ENCODE measurements around the gene CREB5.
"Not testable (repeated sequence)": the region's sequence is repeated elsewhere in the genome, so short reads cannot be mapped to it uniquely, and the experiment has no call there.

The CREB5 gene

GRCh38 chr7:28811008-28811407 is 398.7 kb downstream of the CREB5 start:
- no peaks in the 10 kb centered on the region for H3K36me3 Mint-ChIP-seq (ENCODE audit: low read depth)

GRCh38 chr7:28811701-28812430 is 399.5 kb downstream of the CREB5 start:
- DNase-seq (ENCODE audit: low spot score) = no peak
- no peaks in the 10 kb centered on the region for H3K27me3 Mint-ChIP-seq (ENCODE audit: low read depth)
- no peaks in the 10 kb centered on the region for H3K4me1 Mint-ChIP-seq (ENCODE audit: low read depth)
- H3K36me3 Mint-ChIP-seq (ENCODE audit: low read depth) = no peaks in the 10 kb centered on the region
- H3K4me3 Mint-ChIP-seq = no peak overlapping the region
- no peaks in the 10 kb centered on the region for H3K9me3 Mint-ChIP-seq
- H3K27ac Mint-ChIP-seq = no peak overlapping the region

More at GRCh38 chr7:28811008-28811407, 398.7 kb downstream of the CREB5 start:
- no peak for DNase-seq (ENCODE audit: low spot score)
- H3K27me3 Mint-ChIP-seq (ENCODE audit: low read depth) = no peaks in the 10 kb centered on the region
- no peaks in the 10 kb centered on the region for H3K4me1 Mint-ChIP-seq (ENCODE audit: low read depth)
- H3K27ac Mint-ChIP-seq = no peak overlapping the region
- H3K4me3 Mint-ChIP-seq = no peak overlapping the region
- H3K9me3 Mint-ChIP-seq = no peaks in the 10 kb centered on the region

GRCh38 chr7:28812616-28813015 is 400.3 kb downstream of the CREB5 start:
- H3K36me3 Mint-ChIP-seq (ENCODE audit: low read depth) = no peaks in the 10 kb centered on the region
- no peak overlapping the region for H3K27ac Mint-ChIP-seq
- no peaks in the 10 kb centered on the region for H3K27me3 Mint-ChIP-seq (ENCODE audit: low read depth)
- H3K4me1 Mint-ChIP-seq (ENCODE audit: low read depth) = no peaks in the 10 kb centered on the region
- H3K9me3 Mint-ChIP-seq = no peaks in the 10 kb centered on the region
- no peak for DNase-seq (ENCODE audit: low spot score)
- no peak overlapping the region for H3K4me3 Mint-ChIP-seq

- H3K27me3 Mint-ChIP-seq (ENCODE audit: low read depth) = no peaks in the 10 kb centered on the region
- H3K4me3 Mint-ChIP-seq = no peak overlapping the region
- no peaks in the 10 kb centered on the region for H3K36me3 Mint-ChIP-seq (ENCODE audit: low read depth)
- DNase-seq (ENCODE audit: low spot score) = no peak
- no peaks in the 10 kb centered on the region for H3K9me3 Mint-ChIP-seq
- H3K4me1 Mint-ChIP-seq (ENCODE audit: low read depth) = no peaks in the 10 kb centered on the region
- H3K27ac Mint-ChIP-seq = no peak overlapping the region
Measured at GRCh38 chr7:28813243-28813962, 401.1 kb downstream of the CREB5 start.

GRCh38 chr7:28815369-28815927 is 403.1 kb downstream of the CREB5 start:
- no peak overlapping the region for H3K27ac Mint-ChIP-seq
- DNase-seq (ENCODE audit: low spot score) = no peak
- no peak overlapping the region for H3K4me3 Mint-ChIP-seq
- no peaks in the 10 kb centered on the region for H3K27me3 Mint-ChIP-seq (ENCODE audit: low read depth)
- no peaks in the 10 kb centered on the region for H3K4me1 Mint-ChIP-seq (ENCODE audit: low read depth)
- no peaks in the 10 kb centered on the region for H3K36me3 Mint-ChIP-seq (ENCODE audit: low read depth)
- no peaks in the 10 kb centered on the region for H3K9me3 Mint-ChIP-seq

- no peaks in the 10 kb centered on the region for H3K9me3 Mint-ChIP-seq
- H3K36me3 Mint-ChIP-seq (ENCODE audit: low read depth) = no peaks in the 10 kb centered on the region
- no peaks in the 10 kb centered on the region for H3K27me3 Mint-ChIP-seq (ENCODE audit: low read depth)
- no peaks in the 10 kb centered on the region for H3K4me1 Mint-ChIP-seq (ENCODE audit: low read depth)
- no peak overlapping the region for H3K27ac Mint-ChIP-seq
- DNase-seq (ENCODE audit: low spot score) = no peak
- H3K4me3 Mint-ChIP-seq = no peak overlapping the region
Measured at GRCh38 chr7:28815928-28816373, 403.6 kb downstream of the CREB5 start.

GRCh38 chr7:28818996-28819395 is 406.7 kb downstream of the CREB5 start:
- Mint-ChIP-seq H3K27ac (no peak overlapping the region), H3K27me3 (ENCODE audit: low read depth) (peaks cover 4% of the 10 kb centered on the region), H3K4me3 (no peak overlapping the region), H3K4me1 (ENCODE audit: low read depth) (no peaks in the 10 kb centered on the region), H3K36me3 (ENCODE audit: low read depth) (no peaks in the 10 kb centered on the region), H3K9me3 (no peaks in the 10 kb centered on the region)
- DNase-seq (ENCODE audit: low spot score) = no peak

- Mint-ChIP-seq H3K27ac (no peak overlapping the region), H3K4me1 (ENCODE audit: low read depth) (no peaks in the 10 kb centered on the region), H3K4me3 (no peak overlapping the region), H3K27me3 (ENCODE audit: low read depth) (peaks cover 4% of the 10 kb centered on the region), H3K36me3 (ENCODE audit: low read depth) (no peaks in the 10 kb centered on the region), H3K9me3 (no peaks in the 10 kb centered on the region)
- DNase-seq (ENCODE audit: low spot score) = no peak
Measured at GRCh38 chr7:28823582-28823981, 411.3 kb downstream of the CREB5 start.

GRCh38 chr7:28825817-28826448 is 413.6 kb downstream of the CREB5 start:
- H3K4me3 Mint-ChIP-seq; H3K36me3 Mint-ChIP-seq (ENCODE audit: low read depth); H3K27me3 Mint-ChIP-seq (ENCODE audit: low read depth); H3K27ac Mint-ChIP-seq; H3K4me1 Mint-ChIP-seq (ENCODE audit: low read depth); DNase-seq (ENCODE audit: low spot score); H3K9me3 Mint-ChIP-seq: not testable (repeated sequence)

- Mint-ChIP-seq H3K4me1 (ENCODE audit: low read depth) (no peaks in the 10 kb centered on the region), H3K4me3 (no peak overlapping the region), H3K27me3 (ENCODE audit: low read depth) (no peaks in the 10 kb centered on the region), H3K27ac (no peak overlapping the region), H3K36me3 (ENCODE audit: low read depth) (no peaks in the 10 kb centered on the region), H3K9me3 (no peaks in the 10 kb centered on the region)
- DNase-seq (ENCODE audit: low spot score) = no peak
Measured at GRCh38 chr7:28830846-28831245, 418.5 kb downstream of the CREB5 start.

- Mint-ChIP-seq H3K27ac (no peak overlapping the region), H3K4me3 (no peak overlapping the region), H3K27me3 (ENCODE audit: low read depth) (no peaks in the 10 kb centered on the region), H3K4me1 (ENCODE audit: low read depth) (no peaks in the 10 kb centered on the region), H3K9me3 (no peaks in the 10 kb centered on the region), H3K36me3 (ENCODE audit: low read depth) (no peaks in the 10 kb centered on the region)
- no peak for DNase-seq (ENCODE audit: low spot score)
Measured at GRCh38 chr7:28832669-28833068, 420.4 kb downstream of the CREB5 start.

- DNase-seq (ENCODE audit: low spot score) = no peak
- Mint-ChIP-seq H3K4me1 (ENCODE audit: low read depth) (no peaks in the 10 kb centered on the region), H3K27ac (no peak overlapping the region), H3K9me3 (no peaks in the 10 kb centered on the region), H3K36me3 (ENCODE audit: low read depth) (no peaks in the 10 kb centered on the region), H3K4me3 (no peak overlapping the region), H3K27me3 (ENCODE audit: low read depth) (no peaks in the 10 kb centered on the region)
Measured at GRCh38 chr7:28835800-28836199, 423.5 kb downstream of the CREB5 start.

- no peaks in the 10 kb centered on the region for H3K27me3 Mint-ChIP-seq (ENCODE audit: low read depth)
- H3K27ac Mint-ChIP-seq = no peak overlapping the region
- no peaks in the 10 kb centered on the region for H3K4me1 Mint-ChIP-seq (ENCODE audit: low read depth)
- H3K9me3 Mint-ChIP-seq = no peaks in the 10 kb centered on the region
- DNase-seq (ENCODE audit: low spot score) = no peak
- no peaks in the 10 kb centered on the region for H3K36me3 Mint-ChIP-seq (ENCODE audit: low read depth)
- H3K4me3 Mint-ChIP-seq = no peak overlapping the region
Measured at GRCh38 chr7:28836716-28837115, 424.4 kb downstream of the CREB5 start.

- no peaks in the 10 kb centered on the region for H3K9me3 Mint-ChIP-seq
- H3K4me3 Mint-ChIP-seq = no peak overlapping the region
- no peak for DNase-seq (ENCODE audit: low spot score)
- no peak overlapping the region for H3K27ac Mint-ChIP-seq
- no peaks in the 10 kb centered on the region for H3K27me3 Mint-ChIP-seq (ENCODE audit: low read depth)
- no peaks in the 10 kb centered on the region for H3K36me3 Mint-ChIP-seq (ENCODE audit: low read depth)
- H3K4me1 Mint-ChIP-seq (ENCODE audit: low read depth) = no peaks in the 10 kb centered on the region
Measured at GRCh38 chr7:28837216-28837615, 424.9 kb downstream of the CREB5 start.

Data from T-helper 2 cell treated with Interferon-gamma antibody and Interleukin-4, amounts not matched to agents 5 μg/mL and 100 μg/mL, for 36 hours (primary cell).